ENCODE measurements around the gene TOM1L2. TPM values are rescaled to one million over a fixed set of nuclear protein-coding genes. Genes with fewer than 3 reads are reported as not detected.
A peak's percentile ranks its signal among the peaks of the same experiment; 100 is the strongest.

The TOM1L2 gene
- total RNA-seq, 1 donor from 2014 or later, result 16.3 TPM

GRCh38 chr17:17839791-17840707 lies 132.2 kb downstream of the TOM1L2 start:
- peak; percentile 58 for DNase-seq (ENCODE audit: low read depth)
- no peaks in the 10 kb centered on the region for H3K27me3 ChIP-seq (ENCODE audit: control insufficient read depth, insufficient read depth, low read length)
- H3K4me3 ChIP-seq (ENCODE audit: low read depth, low read length), result peak overlapping the region; percentile 38
- TF ChIP-seq CTCF (IDR thresholded peaks at IDR 0.05; ENCODE audit: insufficient read depth, low read length, poor library complexity, severe bottlenecking), result no peak
- no peaks in the 10 kb centered on the region for H3K36me3 ChIP-seq (ENCODE audit: control insufficient read depth, insufficient read depth, low read length)

- H3K36me3 ChIP-seq (ENCODE audit: control insufficient read depth, insufficient read depth, low read length), result no peaks in the 10 kb centered on the region
- no peaks in the 10 kb centered on the region for H3K27me3 ChIP-seq (ENCODE audit: control insufficient read depth, insufficient read depth, low read length)
- no peak for DNase-seq (ENCODE audit: low read depth)
- no peak overlapping the region for H3K4me3 ChIP-seq (ENCODE audit: low read depth, low read length)
- no peak for TF ChIP-seq CTCF (IDR thresholded peaks at IDR 0.05; ENCODE audit: insufficient read depth, low read length, poor library complexity, severe bottlenecking)
These were observed 133.9 kb downstream of the TOM1L2 start for GRCh38 chr17:17837966-17838962.

- H3K27me3 ChIP-seq (ENCODE audit: control insufficient read depth, insufficient read depth, low read length), result no peaks in the 10 kb centered on the region
- TF ChIP-seq CTCF (IDR thresholded peaks at IDR 0.05; ENCODE audit: insufficient read depth, low read length, poor library complexity, severe bottlenecking), result no peak
- no peaks in the 10 kb centered on the region for H3K36me3 ChIP-seq (ENCODE audit: control insufficient read depth, insufficient read depth, low read length)
- no peak overlapping the region for H3K4me3 ChIP-seq (ENCODE audit: low read depth, low read length)
- DNase-seq (ENCODE audit: low read depth), result no peak
These were observed 134.8 kb downstream of the TOM1L2 start for GRCh38 chr17:17837380-17837821.

- DNase-seq (ENCODE audit: low read depth), result no peak
- no peaks in the 10 kb centered on the region for H3K36me3 ChIP-seq (ENCODE audit: control insufficient read depth, insufficient read depth, low read length)
- H3K27me3 ChIP-seq (ENCODE audit: control insufficient read depth, insufficient read depth, low read length), result no peaks in the 10 kb centered on the region
- H3K4me3 ChIP-seq (ENCODE audit: low read depth, low read length), result peak within 1 kb of the TSS; percentile 92
- TF ChIP-seq CTCF (IDR thresholded peaks at IDR 0.05; ENCODE audit: insufficient read depth, low read length, poor library complexity, severe bottlenecking), result no peak
These were observed 135.3 kb downstream of the TOM1L2 start, which contains the start of gene SREBF1 for GRCh38 chr17:17836818-17837379. Gene SREBF1, minus strand, starts transcription at chr17:17836986. Its CDS starts 169 bp downstream, at chr17:17836817.

- H3K4me3 ChIP-seq (ENCODE audit: low read depth, low read length), result peak overlapping the region; percentile 92
- no peaks in the 10 kb centered on the region for H3K27me3 ChIP-seq (ENCODE audit: control insufficient read depth, insufficient read depth, low read length)
- H3K36me3 ChIP-seq (ENCODE audit: control insufficient read depth, insufficient read depth, low read length), result no peaks in the 10 kb centered on the region
- TF ChIP-seq CTCF (IDR thresholded peaks at IDR 0.05; ENCODE audit: insufficient read depth, low read length, poor library complexity, severe bottlenecking), result no peak
- DNase-seq (ENCODE audit: low read depth), result peak; percentile 68
These were observed 135.9 kb downstream of the TOM1L2 start for GRCh38 chr17:17836250-17836817.

Measured in kidney epithelial cell (primary cell).